Activated naive CD4-positive, alpha-beta T cell treated with anti-CD3 and anti-CD28 coated beads, Interleukin-2, amount 10 ng/mL, durations not matched to agents 7 days and 5 days (primary cell): Measurements from ENCODE around the gene GID4.

Source experiments
- CTCF ChIA-PET: fragments of 350-600 bp; sonication (Branson Sonifier 250); formaldehyde crosslinking; loops from one replicate; lab custom pipeline; 2021; ENCODE audit warnings: antibody characterized with exemption; lab: Charles Lee
- DNase-seq: peaks from one replicate; pipeline ENCODE4 v3.0.0-alpha.2; 2020
- H3K27ac Mint-ChIP-seq: one replicate; pipeline ENCODE4 v1.8.0; 2021; ENCODE audit warnings: mild to moderate bottlenecking, moderate library complexity, mixed read lengths
- H3K27me3 Mint-ChIP-seq: one replicate; pipeline ENCODE4 v1.8.0; 2021; ENCODE audit warnings: mild to moderate bottlenecking, mixed read lengths
- H3K36me3 Mint-ChIP-seq: one replicate; pipeline ENCODE4 v1.8.0; 2021; ENCODE audit warnings: mixed read lengths
- H3K4me1 Mint-ChIP-seq: one replicate; pipeline ENCODE4 v1.8.0; 2021; ENCODE audit warnings: mixed read lengths
- H3K4me3 Mint-ChIP-seq: one replicate; pipeline ENCODE4 v1.8.0; 2021; ENCODE audit warnings: mild to moderate bottlenecking, moderate library complexity, mixed read lengths
- H3K9me3 Mint-ChIP-seq: one replicate; pipeline ENCODE4 v1.8.0; 2021; ENCODE audit warnings: mixed read lengths

GID4 gene

GRCh38 chr17:18079543-18079942 lies 40.3 kb downstream of the GID4 start:
- no peaks in the 10 kb centered on the region for H3K36me3 Mint-ChIP-seq
- DNase-seq: no peak
- H3K27me3 Mint-ChIP-seq: peaks cover 50% of the 10 kb centered on the region
- no peaks in the 10 kb centered on the region for H3K4me1 Mint-ChIP-seq
- no peaks in the 10 kb centered on the region for H3K9me3 Mint-ChIP-seq
- H3K4me3 Mint-ChIP-seq: no peak overlapping the region
- CTCF ChIA-PET: no interaction called here
- no peak overlapping the region for H3K27ac Mint-ChIP-seq

DNA sequence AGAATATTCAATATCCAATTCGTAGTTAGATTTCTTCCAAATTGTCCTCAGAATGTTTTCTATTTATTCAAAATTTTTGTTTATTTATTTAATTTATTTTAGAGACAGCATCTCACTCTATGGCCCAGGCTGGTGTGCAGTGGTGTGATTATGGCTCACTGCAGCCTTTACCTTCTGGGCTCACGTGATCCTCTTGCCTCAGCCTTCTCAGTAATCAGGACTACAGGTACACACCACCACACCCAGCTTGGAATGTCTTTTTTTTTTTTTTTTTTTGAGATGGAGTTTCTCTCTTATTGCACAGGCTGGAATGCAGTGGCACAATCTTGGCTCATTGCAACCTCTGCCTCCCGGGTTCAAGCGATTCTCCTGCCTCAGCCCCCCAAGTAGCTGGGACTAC lies 45.0 kb downstream of the GID4 start:
- CTCF ChIA-PET: interaction anchor here (0.7 kb wide), 1 partner anchor 165 kb away, joined by 3 read pairs; no protein-coding TSS in a partner anchor
- Mint-ChIP-seq H3K27ac (no peak overlapping the region), H3K4me3 (no peak overlapping the region), H3K36me3 (peaks cover 8% of the 10 kb centered on the region), H3K4me1 (peaks cover 21% of the 10 kb centered on the region), H3K9me3 (no peaks in the 10 kb centered on the region), H3K27me3 (peaks cover 16% of the 10 kb centered on the region)
- DNase-seq: no peak

DNA sequence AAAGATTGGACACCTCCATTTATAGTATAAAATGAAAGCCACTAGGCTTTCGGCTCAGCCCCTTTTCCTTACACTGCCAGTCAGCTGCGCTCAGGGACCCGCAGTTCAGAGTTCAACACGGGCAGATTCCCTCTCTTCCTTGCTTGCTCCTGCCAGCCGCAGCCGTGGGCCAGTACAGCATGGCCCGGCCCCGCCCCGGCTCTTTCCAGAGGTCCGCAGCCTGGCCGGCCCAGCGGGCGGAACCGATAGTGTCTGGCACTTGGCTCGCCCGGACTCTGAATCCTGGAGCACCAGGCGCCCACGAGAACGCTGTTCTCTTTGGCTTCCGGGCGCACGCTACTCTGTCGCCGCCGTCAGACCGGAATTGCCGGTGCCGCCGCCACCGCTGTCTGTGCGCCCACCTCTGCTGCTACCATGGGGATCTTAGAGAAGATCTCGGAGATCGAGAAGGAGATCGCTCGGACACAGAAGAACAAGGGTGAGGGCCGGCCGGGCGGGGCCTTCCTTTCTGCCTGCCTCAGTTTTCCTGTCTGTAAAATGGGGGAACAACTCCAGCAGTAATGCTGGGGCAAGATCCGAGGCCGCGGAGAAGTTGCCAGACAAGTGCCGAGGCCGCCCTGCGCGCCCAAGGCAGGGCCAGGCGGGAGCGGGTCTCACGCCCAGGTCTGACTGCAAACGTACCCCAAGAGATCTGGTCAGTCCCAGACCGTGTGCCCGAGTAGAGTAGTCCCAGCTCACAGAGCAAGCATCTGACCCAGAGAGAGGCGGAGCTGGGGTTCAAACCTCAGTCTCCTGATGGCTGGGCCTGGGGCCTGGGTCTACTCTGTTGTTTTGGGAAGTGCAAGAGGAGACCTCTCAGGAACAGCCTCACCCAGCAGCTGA lies 48.6 kb downstream of the GID4 start, which contains the start of gene DRG2:
Gene DRG2, plus strand, starts transcription at position 339 of the 882 bp plus-strand sequence. Its CDS starts 76 bp downstream, at position 415.
- no peaks in the 10 kb centered on the region for H3K9me3 Mint-ChIP-seq
- peaks cover 16% of the 10 kb centered on the region for H3K36me3 Mint-ChIP-seq
- H3K4me1 Mint-ChIP-seq: peaks cover 31% of the 10 kb centered on the region
- H3K27ac Mint-ChIP-seq: peak within 1 kb of the TSS; percentile 96
- H3K27me3 Mint-ChIP-seq: no peaks in the 10 kb centered on the region
- CTCF ChIA-PET: no interaction called here
- peak within 1 kb of the TSS; percentile 98 for H3K4me3 Mint-ChIP-seq
- DNase-seq: peak; percentile 89

DNA sequence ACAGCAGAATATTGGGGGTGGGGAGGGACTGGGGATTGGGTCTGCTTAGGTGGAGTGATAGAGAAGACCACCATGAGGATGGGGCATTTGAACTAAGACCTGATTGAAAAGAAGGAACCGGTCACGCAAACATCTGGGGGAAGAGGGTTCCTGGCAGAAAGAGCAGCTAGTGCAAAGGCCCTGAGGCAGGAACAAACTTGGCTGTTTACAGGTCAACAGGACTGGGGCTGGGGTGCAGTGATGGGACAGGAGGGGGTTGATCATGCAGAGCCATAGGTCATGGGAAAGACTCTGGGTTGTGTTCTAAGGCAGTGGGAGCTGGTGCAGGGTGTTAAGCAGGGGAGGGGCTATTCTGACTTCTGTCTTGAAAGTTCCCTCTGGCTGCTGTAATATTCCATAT lies 50.4 kb downstream of the GID4 start:
- DNase-seq: no peak
- H3K9me3 Mint-ChIP-seq: no peaks in the 10 kb centered on the region
- peaks cover 31% of the 10 kb centered on the region for H3K4me1 Mint-ChIP-seq
- peak overlapping the region; percentile 98 for H3K4me3 Mint-ChIP-seq
- CTCF ChIA-PET: no interaction called here
- H3K36me3 Mint-ChIP-seq: peaks cover 28% of the 10 kb centered on the region
- H3K27me3 Mint-ChIP-seq: no peaks in the 10 kb centered on the region
- no peak overlapping the region for H3K27ac Mint-ChIP-seq

DNA sequence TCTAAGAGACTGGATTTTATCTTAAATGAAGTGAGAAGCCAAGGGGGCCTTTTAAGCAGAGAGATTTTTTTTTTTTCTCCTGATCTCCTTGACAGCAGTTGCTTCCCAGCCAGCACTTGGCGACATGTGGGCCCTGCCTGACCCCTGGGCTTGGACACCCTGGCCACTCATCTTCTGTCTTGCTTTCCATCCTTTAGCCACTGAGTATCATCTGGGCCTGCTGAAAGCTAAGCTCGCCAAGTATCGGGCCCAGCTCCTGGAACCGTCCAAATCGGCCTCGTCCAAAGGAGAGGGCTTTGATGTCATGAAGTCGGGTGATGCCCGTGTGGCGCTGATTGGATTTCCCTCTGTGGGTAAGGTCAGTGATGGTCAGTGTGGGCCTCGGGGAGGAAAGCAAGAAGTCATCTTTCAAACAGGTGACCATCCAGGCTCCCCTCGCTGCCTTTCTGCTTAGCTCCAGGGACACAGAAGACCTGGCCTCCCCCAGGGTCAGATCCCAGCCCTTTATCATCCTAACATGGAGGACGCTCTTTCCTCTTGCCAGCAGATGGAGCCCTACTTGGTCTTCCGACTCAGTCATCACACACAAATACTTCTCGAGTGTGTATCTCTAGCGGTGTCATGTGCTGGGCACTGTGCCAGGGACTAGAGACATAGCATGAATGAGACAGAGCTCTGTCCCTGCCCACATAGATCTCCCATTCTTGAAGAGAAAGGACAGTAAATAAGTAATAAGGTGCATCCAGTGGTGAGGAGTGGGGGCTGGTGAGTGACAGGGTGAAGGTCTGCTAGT lies 54.6 kb downstream of the GID4 start:
- H3K4me3 Mint-ChIP-seq: no peak overlapping the region
- H3K36me3 Mint-ChIP-seq: peaks cover 36% of the 10 kb centered on the region
- H3K27ac Mint-ChIP-seq: no peak overlapping the region
- no peaks in the 10 kb centered on the region for H3K27me3 Mint-ChIP-seq
- peaks cover 15% of the 10 kb centered on the region for H3K4me1 Mint-ChIP-seq
- CTCF ChIA-PET: no interaction called here
- DNase-seq: peak; percentile 29
- H3K9me3 Mint-ChIP-seq: no peaks in the 10 kb centered on the region

- no peak overlapping the region for H3K4me3 Mint-ChIP-seq
- H3K9me3 Mint-ChIP-seq: no peaks in the 10 kb centered on the region
- H3K27me3 Mint-ChIP-seq: no peaks in the 10 kb centered on the region
Observed at GRCh38 chr17:18094409-18094807, 55.2 kb downstream of the GID4 start.

GRCh38 chr17:18099516-18099915 lies 60.3 kb downstream of the GID4 start:
- Mint-ChIP-seq H3K9me3 (no peaks in the 10 kb centered on the region), H3K27me3 (no peaks in the 10 kb centered on the region), H3K36me3 (peaks cover 32% of the 10 kb centered on the region), H3K4me1 (no peaks in the 10 kb centered on the region), H3K27ac (no peak overlapping the region), H3K4me3 (no peak overlapping the region)
- CTCF ChIA-PET: no interaction called here
- DNase-seq: no peak

More at GRCh38 chr17:18094409-18094807, 55.2 kb downstream of the GID4 start:
- DNase-seq: no peak
- H3K4me1 Mint-ChIP-seq: peaks cover 9% of the 10 kb centered on the region
- no peak overlapping the region for H3K27ac Mint-ChIP-seq
- peaks cover 38% of the 10 kb centered on the region for H3K36me3 Mint-ChIP-seq
- CTCF ChIA-PET: no interaction called here

GRCh38 chr17:18100616-18101015 lies 61.4 kb downstream of the GID4 start:
- H3K4me3 Mint-ChIP-seq: no peak overlapping the region
- peaks cover 31% of the 10 kb centered on the region for H3K36me3 Mint-ChIP-seq
- CTCF ChIA-PET: no interaction called here
- DNase-seq: no peak
- H3K4me1 Mint-ChIP-seq: no peaks in the 10 kb centered on the region
- no peaks in the 10 kb centered on the region for H3K27me3 Mint-ChIP-seq
- H3K9me3 Mint-ChIP-seq: no peaks in the 10 kb centered on the region
- no peak overlapping the region for H3K27ac Mint-ChIP-seq

GRCh38 chr17:18101828-18102227 lies 62.6 kb downstream of the GID4 start:
- Mint-ChIP-seq H3K4me3 (no peak overlapping the region), H3K27me3 (no peaks in the 10 kb centered on the region), H3K4me1 (no peaks in the 10 kb centered on the region), H3K9me3 (no peaks in the 10 kb centered on the region), H3K36me3 (peaks cover 19% of the 10 kb centered on the region), H3K27ac (no peak overlapping the region)
- no peak for DNase-seq
- CTCF ChIA-PET: no interaction called here

DNA sequence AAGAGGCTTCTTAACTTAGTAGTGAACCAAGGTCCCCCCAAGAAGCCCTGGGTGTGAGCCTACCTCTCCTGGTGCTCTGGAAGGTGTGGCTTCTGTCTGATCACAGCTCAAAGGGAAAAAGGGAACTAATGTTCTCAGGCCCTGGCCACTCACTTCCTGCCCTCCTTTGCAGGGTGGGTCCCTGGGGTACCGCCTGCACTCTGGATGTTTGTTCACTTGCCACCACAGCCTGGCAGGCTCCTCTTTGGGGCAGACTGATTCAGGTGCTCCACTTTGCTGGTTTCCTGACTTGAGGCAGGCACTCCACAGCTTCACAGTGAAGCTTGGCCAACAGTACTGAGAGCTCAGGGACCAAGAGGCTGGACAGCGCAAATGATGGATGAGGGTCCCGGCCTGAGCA lies 63.4 kb downstream of the GID4 start:
- Mint-ChIP-seq H3K4me1 (no peaks in the 10 kb centered on the region), H3K9me3 (no peaks in the 10 kb centered on the region), H3K27ac (no peak overlapping the region), H3K36me3 (peaks cover 18% of the 10 kb centered on the region), H3K27me3 (no peaks in the 10 kb centered on the region), H3K4me3 (no peak overlapping the region)
- DNase-seq: no peak
- CTCF ChIA-PET: no interaction called here

- Mint-ChIP-seq H3K27ac (no peak overlapping the region), H3K36me3 (peaks cover 12% of the 10 kb centered on the region), H3K27me3 (no peaks in the 10 kb centered on the region), H3K9me3 (no peaks in the 10 kb centered on the region), H3K4me3 (no peak overlapping the region), H3K4me1 (no peaks in the 10 kb centered on the region)
- CTCF ChIA-PET: no interaction called here
- no peak for DNase-seq
Observed at GRCh38 chr17:18105027-18105426, 65.8 kb downstream of the GID4 start.

DNA sequence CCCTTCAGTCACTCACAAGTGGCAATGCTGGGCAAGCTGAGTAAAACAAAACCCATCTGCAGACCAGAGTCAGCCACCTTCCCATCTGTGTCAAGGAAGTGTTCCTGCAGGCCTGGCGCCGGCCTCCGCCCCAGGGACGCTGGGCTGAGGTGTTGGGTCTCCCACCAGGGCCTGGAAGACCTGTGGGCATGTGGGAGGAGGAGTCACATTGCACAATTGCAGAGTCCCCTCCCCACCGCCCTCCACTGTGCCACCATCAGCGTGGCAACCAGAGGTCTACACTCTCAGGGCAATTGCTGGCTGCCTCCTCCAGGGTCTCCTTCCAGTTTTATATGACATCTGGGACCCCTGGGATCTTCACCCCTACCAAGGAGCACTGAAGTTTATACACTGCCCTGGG lies 66.4 kb downstream of the GID4 start:
- no peak overlapping the region for H3K4me3 Mint-ChIP-seq
- no peaks in the 10 kb centered on the region for H3K4me1 Mint-ChIP-seq
- DNase-seq: no peak
- H3K36me3 Mint-ChIP-seq: peaks cover 8% of the 10 kb centered on the region
- no peak overlapping the region for H3K27ac Mint-ChIP-seq
- H3K27me3 Mint-ChIP-seq: no peaks in the 10 kb centered on the region
- H3K9me3 Mint-ChIP-seq: no peaks in the 10 kb centered on the region
- CTCF ChIA-PET: interaction anchor here (0.6 kb wide), 1 partner anchor 715 kb away, joined by 3 read pairs; no protein-coding TSS in a partner anchor

DNA sequence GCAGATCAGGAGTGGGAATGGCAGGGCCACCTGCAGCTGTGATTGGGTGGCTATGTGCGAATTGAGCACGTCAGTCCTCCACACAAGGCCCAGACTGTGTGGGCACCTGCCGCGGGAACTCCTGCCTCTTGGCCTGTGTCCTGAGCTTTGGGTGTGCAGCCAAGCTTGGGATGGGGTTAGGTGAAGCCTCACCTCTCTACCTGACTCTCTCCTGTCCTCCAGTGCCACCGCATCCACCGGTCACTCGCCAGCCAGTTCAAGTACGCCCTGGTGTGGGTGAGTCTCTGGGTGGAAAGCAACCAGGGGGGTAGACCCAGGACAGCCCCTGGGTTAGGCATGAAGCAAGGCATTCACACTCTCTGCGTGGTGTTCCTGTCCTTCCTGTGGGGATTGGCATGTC lies 67.0 kb downstream of the GID4 start:
- Mint-ChIP-seq H3K36me3 (peaks cover 8% of the 10 kb centered on the region), H3K9me3 (no peaks in the 10 kb centered on the region), H3K4me3 (no peak overlapping the region), H3K27me3 (no peaks in the 10 kb centered on the region), H3K4me1 (no peaks in the 10 kb centered on the region), H3K27ac (no peak overlapping the region)
- CTCF ChIA-PET: interaction anchor here (0.6 kb wide), 1 partner anchor 716 kb away, joined by 3 read pairs; no protein-coding TSS in a partner anchor
- no peak for DNase-seq

DNA sequence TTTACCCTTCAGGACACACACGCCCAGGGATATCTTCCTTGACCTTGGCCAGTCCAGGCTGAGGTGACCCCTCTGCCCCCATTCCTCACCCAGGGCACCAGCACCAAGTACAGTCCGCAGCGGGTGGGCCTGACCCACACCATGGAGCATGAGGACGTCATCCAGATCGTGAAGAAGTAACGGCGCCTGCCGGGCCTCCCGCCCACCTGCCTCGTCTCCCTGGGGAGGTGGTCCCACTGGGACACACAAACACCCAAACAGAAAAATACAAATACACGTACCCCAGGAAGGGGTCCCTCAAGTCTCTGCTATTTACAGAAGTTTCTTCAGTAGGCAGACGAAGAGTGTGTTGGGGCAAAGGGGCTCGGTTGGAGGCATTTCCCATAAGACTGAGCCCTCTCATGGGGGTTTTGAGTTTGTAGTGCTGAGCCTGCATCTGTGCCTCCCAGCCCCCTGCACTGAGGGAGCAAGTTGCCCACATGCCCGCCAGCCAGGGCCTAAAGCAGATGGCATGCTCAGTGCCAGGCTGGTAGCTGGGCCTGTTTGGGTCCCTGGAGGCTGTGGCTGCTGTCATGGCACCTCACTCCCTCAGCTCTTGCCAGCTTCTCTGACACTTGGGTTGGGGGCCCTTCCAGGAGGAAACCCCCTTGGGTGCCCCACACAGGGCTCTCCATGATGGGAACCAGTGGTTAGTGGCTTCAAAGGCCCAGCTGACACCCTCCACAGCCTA lies 68.0 kb downstream of the GID4 start:
- Mint-ChIP-seq H3K27ac (no peak overlapping the region), H3K9me3 (no peaks in the 10 kb centered on the region), H3K27me3 (no peaks in the 10 kb centered on the region), H3K4me1 (no peaks in the 10 kb centered on the region), H3K36me3 (peaks cover 4% of the 10 kb centered on the region), H3K4me3 (no peak overlapping the region)
- CTCF ChIA-PET: no interaction called here
- no peak for DNase-seq
